Endothelial cell (in vitro differentiated cells): ENCODE measurements around the gene SPPL2B. TPM values are rescaled to one million over a fixed set of nuclear protein-coding genes. Genes with fewer than 3 reads are reported as not detected.

Experiments used
- DNase-seq: peaks from one replicate; pipeline ENCODE4 v3.0.0; 2021; ENCODE audit warnings: low spot score
- H3K27ac Mint-ChIP-seq: one replicate; pipeline ENCODE4 v1.8.0; 2021; ENCODE audit warnings: mixed read lengths, inconsistent platforms; ENCODE audit not compliant: unreplicated experiment
- H3K27me3 Mint-ChIP-seq: one replicate; pipeline ENCODE4 v1.8.0; 2021; ENCODE audit warnings: mild to moderate bottlenecking, moderate library complexity, mixed read lengths, inconsistent platforms; ENCODE audit not compliant: unreplicated experiment
- H3K36me3 Mint-ChIP-seq: one replicate; pipeline ENCODE4 v1.8.0; 2021; ENCODE audit warnings: mild to moderate bottlenecking, low read depth, mixed read lengths, inconsistent platforms; ENCODE audit not compliant: unreplicated experiment
- H3K4me1 Mint-ChIP-seq: one replicate; pipeline ENCODE4 v1.8.0; 2021; ENCODE audit warnings: mild to moderate bottlenecking, mixed read lengths, inconsistent platforms; ENCODE audit not compliant: unreplicated experiment
- H3K4me3 Mint-ChIP-seq: one replicate; pipeline ENCODE4 v1.8.0; 2021; ENCODE audit warnings: mild to moderate bottlenecking, mixed read lengths, inconsistent platforms; ENCODE audit not compliant: unreplicated experiment
- H3K9me3 Mint-ChIP-seq: one replicate; pipeline ENCODE4 v1.8.0; 2021; ENCODE audit warnings: mixed read lengths, inconsistent platforms; ENCODE audit not compliant: unreplicated experiment
- CTCF ChIP-seq: fragments of 200-600 bp; sonication (generic); IDR thresholded peaks from one replicate; pipeline ENCODE4 v1.5.0; 2021; ENCODE audit warnings: antibody characterized with exemption; ENCODE audit not compliant: unreplicated experiment
- total RNA-seq: library from RNA; stranded (reverse); fragmentation: NEBNext Ultra II Directional; extraction: Animal tissue kit (Norgen Biotek cat#: 25700); gene quantifications from one replicate; pipeline ENCODE4 v1.2.1, GENCODE V29; 2021; ENCODE audit not compliant: unreplicated experiment

Gene SPPL2B
- total RNA-seq, 1 donor from 2014 or later = 75.2 TPM

DNA sequence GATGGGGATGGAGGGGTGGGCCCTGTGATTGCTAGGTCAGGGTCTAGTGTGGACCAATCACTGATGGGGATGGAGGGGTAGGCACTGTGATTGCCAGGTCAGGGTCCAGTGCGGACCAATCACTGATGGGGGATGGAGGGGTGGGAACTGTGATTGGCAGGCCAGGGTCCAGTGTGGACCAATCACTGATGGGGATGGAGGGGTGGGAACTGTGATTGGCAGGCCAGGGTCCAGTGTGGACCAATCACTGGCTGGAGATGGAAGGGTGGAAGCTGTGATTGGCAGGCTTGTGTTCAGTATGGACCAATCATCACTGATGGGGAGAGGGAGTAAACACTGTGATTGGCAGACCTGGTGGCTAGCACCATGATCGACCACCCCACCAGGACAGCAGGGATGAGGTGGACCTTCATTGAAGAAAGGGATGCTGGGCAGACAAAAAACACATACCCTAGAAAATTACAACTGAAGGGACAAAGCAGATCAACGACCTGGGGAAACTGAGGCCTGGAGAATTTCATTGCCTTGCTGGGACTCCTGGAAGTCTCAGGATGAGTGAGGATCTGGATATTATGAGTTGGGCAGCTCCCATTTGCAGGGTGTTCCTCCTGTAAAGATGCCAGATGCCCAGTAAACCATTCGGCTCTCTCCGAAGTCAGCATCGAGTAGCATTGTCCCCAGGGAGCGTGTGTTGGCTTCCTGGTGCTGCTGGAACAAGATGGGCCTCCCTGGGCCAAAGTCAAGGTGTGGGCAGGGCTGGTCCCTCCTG is 47.1 kb downstream of the SPPL2B start:
- Mint-ChIP-seq H3K9me3 (no peaks in the 10 kb centered on the region), H3K27ac (no peak overlapping the region), H3K4me3 (no peak overlapping the region), H3K4me1 (no peaks in the 10 kb centered on the region), H3K36me3 (peaks cover 3% of the 10 kb centered on the region), H3K27me3 (peaks cover 7% of the 10 kb centered on the region)
- TF ChIP-seq CTCF = no peak
- no peak for DNase-seq

DNA sequence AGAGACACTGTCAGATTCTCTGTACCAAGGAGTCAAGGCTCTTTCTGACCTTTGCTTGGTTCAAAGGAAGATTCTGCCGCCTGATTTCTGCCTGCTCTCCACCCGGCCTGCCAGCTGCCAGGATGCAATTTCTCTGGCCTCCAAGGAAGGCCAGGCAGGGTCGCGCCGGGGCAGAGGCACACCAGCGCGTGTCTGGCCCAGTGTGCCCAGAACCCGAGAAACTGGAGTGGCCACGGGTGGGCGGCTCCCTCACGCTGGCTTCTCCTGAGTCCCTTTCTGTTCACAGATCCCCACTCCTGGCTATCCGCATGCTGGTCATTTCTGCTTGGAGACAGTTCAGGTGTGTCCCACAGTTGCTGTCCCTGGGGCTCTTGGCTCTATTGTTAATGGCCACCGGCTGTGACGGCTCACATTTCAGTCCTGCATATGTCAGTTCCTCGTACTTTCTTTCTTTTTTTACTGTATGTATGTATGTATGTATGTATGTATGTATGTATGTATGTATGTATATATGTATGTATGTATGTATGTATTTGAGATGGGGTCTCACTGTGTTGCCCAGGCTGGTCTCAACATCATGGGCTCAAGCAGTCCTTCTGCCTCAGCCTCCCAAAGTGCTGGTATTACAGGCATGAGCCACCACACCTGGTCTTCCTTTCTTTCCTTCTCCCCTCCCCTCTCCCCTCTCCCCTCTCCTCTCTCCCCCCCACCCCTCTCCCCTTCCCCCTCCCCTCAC is 48.5 kb downstream of the SPPL2B start:
- DNase-seq = no peak
- H3K9me3 Mint-ChIP-seq = peaks cover 4% of the 10 kb centered on the region
- TF ChIP-seq CTCF = no peak
- no peaks in the 10 kb centered on the region for H3K4me1 Mint-ChIP-seq
- no peak overlapping the region for H3K27ac Mint-ChIP-seq
- no peak overlapping the region for H3K4me3 Mint-ChIP-seq
- H3K27me3 Mint-ChIP-seq = peaks cover 8% of the 10 kb centered on the region
- peaks cover 3% of the 10 kb centered on the region for H3K36me3 Mint-ChIP-seq

GRCh38 chr19:2380567-2380966 is 52.1 kb downstream of the SPPL2B start:
- Mint-ChIP-seq H3K27me3 (peaks cover 8% of the 10 kb centered on the region), H3K9me3 (peaks cover 4% of the 10 kb centered on the region), H3K27ac (no peak overlapping the region), H3K36me3 (peaks cover 3% of the 10 kb centered on the region), H3K4me3 (no peak overlapping the region), H3K4me1 (no peaks in the 10 kb centered on the region)
- TF ChIP-seq CTCF = no peak
- no peak for DNase-seq

- H3K4me1 Mint-ChIP-seq = no peaks in the 10 kb centered on the region
- H3K27ac Mint-ChIP-seq = peak overlapping the region; percentile 5
- no peak for DNase-seq
- no peak overlapping the region for H3K4me3 Mint-ChIP-seq
- no peak for TF ChIP-seq CTCF
- peaks cover 3% of the 10 kb centered on the region for H3K36me3 Mint-ChIP-seq
- H3K9me3 Mint-ChIP-seq = peaks cover 4% of the 10 kb centered on the region
- H3K27me3 Mint-ChIP-seq = peaks cover 8% of the 10 kb centered on the region
These were observed 52.8 kb downstream of the SPPL2B start for GRCh38 chr19:2381148-2381820.
